Liver (tissue), 9 donors: ENCODE data around the gene FAM193A. TPM values are rescaled to one million over a fixed set of nuclear protein-coding genes. Genes with fewer than 3 reads are reported as not detected.
A peak's percentile ranks its signal among the peaks of the same experiment; 100 is the strongest.

Experiments used
- DNase-seq: peaks from one replicate; pipeline ENCODE4 v3.0.0-alpha.2; 2017; ENCODE audit warnings: low spot score
- H3K27ac ChIP-seq, 2 donors: one replicate each; pipeline ENCODE4 v1.7.0; 2013; ENCODE audit warnings: inconsistent platforms in 2 of 2, low read length in 2 of 2, control low read depth in 1 of 2, low read depth in 1 of 2, mild to moderate bottlenecking in 1 of 2
- H3K27me3 ChIP-seq, 4 donors: one replicate each; pipeline versions ENCODE4 v1.6.1 to v1.7.0; 2013; ENCODE audit warnings: low read length in 3 of 4, inconsistent platforms in 1 of 4, mild to moderate bottlenecking in 1 of 4, moderate library complexity in 1 of 4; ENCODE audit not compliant: control insufficient read depth in 4 of 4, insufficient read depth in 4 of 4
- H3K36me3 ChIP-seq, 4 donors: one replicate each; pipeline versions ENCODE4 v1.6.1 to v1.7.0; 2013; ENCODE audit warnings: low read length in 3 of 4, mild to moderate bottlenecking in 3 of 4, low read depth in 1 of 4, moderate library complexity in 1 of 4; ENCODE audit not compliant: control insufficient read depth in 4 of 4, insufficient read depth in 3 of 4
- H3K4me1 ChIP-seq, 4 donors: one replicate each; pipeline versions ENCODE4 v1.6.1 to v1.7.0; 2013; ENCODE audit warnings: low read length in 3 of 4, mild to moderate bottlenecking in 3 of 4, moderate library complexity in 1 of 4; ENCODE audit not compliant: control insufficient read depth in 4 of 4, insufficient read depth in 4 of 4
- H3K4me3 ChIP-seq, 3 donors: one replicate each; pipeline versions ENCODE4 v1.6.1 to v1.7.0; 2013; ENCODE audit warnings: low read length in 3 of 3, control low read depth in 1 of 3, low read depth in 1 of 3, mild to moderate bottlenecking in 1 of 3
- H3K9ac ChIP-seq, 2 donors: one replicate each; pipeline ENCODE4 v1.7.0; 2013; ENCODE audit warnings: low read length in 2 of 2, mild to moderate bottlenecking in 2 of 2, moderate library complexity in 2 of 2, control low read depth in 1 of 2, low read depth in 1 of 2
- H3K9me3 ChIP-seq, 4 donors: one replicate each; pipeline versions ENCODE4 v1.6.1 to v1.7.0; 2013; ENCODE audit warnings: low read length in 3 of 4; ENCODE audit not compliant: control insufficient read depth in 4 of 4
- ATF3 ChIP-seq: IDR thresholded peaks from 2 replicates; pipeline ENCODE4 v1.6.1; 2016; ENCODE audit warnings: antibody characterized with exemption
- CTCF ChIP-seq: fragments of 150-350 bp; IDR thresholded peaks from 2 replicates; pipeline ENCODE4 v1.5.1; 2017; ENCODE audit warnings: improper control_type of control experiment, low read depth, low read length; ENCODE audit not compliant: missing input control
- EGR1 ChIP-seq, 2 donors: IDR thresholded peaks; 2 replicates each; pipeline ENCODE4 v1.6.1; 2016 to 2018; ENCODE audit warnings: antibody characterized with exemption in 2 of 2, low read depth in 2 of 2
- FOXA1 ChIP-seq: IDR thresholded peaks from 2 replicates; pipeline ENCODE4 v1.6.1; 2016; ENCODE audit warnings: antibody characterized with exemption
- FOXA2 ChIP-seq: IDR thresholded peaks from 2 replicates; pipeline ENCODE4 v1.6.1; 2016; ENCODE audit warnings: antibody characterized with exemption
- GABPA ChIP-seq, 2 donors: IDR thresholded peaks in 1 of 2; conservative IDR thresholded peaks in 1 of 2; 2 replicates each; pipeline ENCODE4 v1.6.1; 2016; ENCODE audit warnings: antibody characterized with exemption in 2 of 2, mild to moderate bottlenecking in 1 of 2, moderate library complexity in 1 of 2
- HNF4A ChIP-seq, 2 donors: conservative IDR thresholded peaks; 2 replicates each; pipeline ENCODE4 v1.6.1; 2016; ENCODE audit warnings: antibody characterized with exemption in 2 of 2, mild to moderate bottlenecking in 2 of 2
- HNF4G ChIP-seq: IDR thresholded peaks from 2 replicates; pipeline ENCODE4 v1.6.1; 2016; ENCODE audit warnings: antibody characterized with exemption
- JUND ChIP-seq, 2 donors: IDR thresholded peaks; 2 replicates each; pipeline ENCODE4 v1.6.1; 2016; ENCODE audit warnings: antibody characterized with exemption in 2 of 2
- MAX ChIP-seq: IDR thresholded peaks from 2 replicates; pipeline ENCODE4 v1.6.1; 2016; ENCODE audit warnings: antibody characterized with exemption
- NR2F2 ChIP-seq: IDR thresholded peaks from 2 replicates; pipeline ENCODE4 v1.6.1; 2016; ENCODE audit warnings: antibody characterized with exemption
- RAD21 ChIP-seq, 2 donors: IDR thresholded peaks; 2 replicates each; pipeline ENCODE4 v1.6.1; 2016; ENCODE audit warnings: antibody characterized with exemption in 2 of 2, mild to moderate bottlenecking in 2 of 2
- SP1 ChIP-seq: IDR thresholded peaks from 2 replicates; pipeline ENCODE4 v1.6.1; 2018; ENCODE audit warnings: antibody characterized with exemption, mild to moderate bottlenecking
- ZBTB33 ChIP-seq: IDR thresholded peaks from 2 replicates; pipeline ENCODE4 v1.6.1; 2016; ENCODE audit warnings: antibody characterized with exemption
- WGBS: extraction: QIAGEN DNeasy Blood & Tissue Kit; methylation state at CpG from one replicate; pipeline ENCODE4 v1.1.7; 2013; 5-methylcytosine and 5-hydroxymethylcytosine counted together
- polyA plus RNA-seq, 2 donors: library from polyadenylated mRNA; stranded (reverse) in 1 of 2; unstranded in 1 of 2; fragments of 200-250 nt in 1 of 2; fragments of >200 nt in 1 of 2; fragmentation: Nextera tagmentation in 1 of 2; extraction: Ambion mirVana in 1 of 2; gene quantifications; one replicate each; pipeline versions ENCODE4 v1.2.1 to v1.2.3, GENCODE V29; 2013 to 2015
- total RNA-seq, 2 donors: library from RNA; depleted of rRNA; stranded (reverse); fragments of >200 nt; gene quantifications; one replicate each; pipeline ENCODE4 v1.2.3, GENCODE V29; 2014
- donor health status: healthy.
- donor health status: healthy.
- donor health status: healthy.
- donor health status: healthy.
- donor health status: healthy.

Gene FAM193A
- total and polyA plus RNA-seq, 4 donors, result 3.9 to 10.2 (median 7.0) TPM

DNA sequence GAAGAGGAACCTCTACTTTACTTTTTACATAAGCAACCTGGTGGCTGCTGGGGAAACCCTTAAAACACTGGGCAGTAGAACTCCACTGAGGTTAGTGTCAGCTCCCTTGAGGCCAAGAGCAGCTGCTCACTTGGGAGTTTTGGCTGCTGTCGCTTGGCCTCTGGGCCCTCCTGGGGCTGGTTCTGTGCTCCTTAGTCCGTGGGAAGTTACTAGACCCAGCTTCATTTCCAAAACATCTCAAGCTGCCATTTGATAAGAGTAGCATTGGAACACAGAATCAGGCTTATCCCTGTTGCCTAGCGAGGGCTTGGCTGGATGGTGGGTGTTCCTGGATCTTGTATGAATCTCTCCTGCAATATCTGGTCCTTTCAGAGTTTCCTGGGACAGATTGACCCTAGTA lies 41.5 kb upstream of the FAM193A start:
- no peak overlapping the region for H3K9ac ChIP-seq
- H3K36me3 ChIP-seq, result peaks cover 10 to 47% (median 34%) of the 10 kb centered on the region in 4 donors

GRCh38 chr4:2497324-2497723 lies 39.1 kb upstream of the FAM193A start:
- WGBS, result 97% methylated on average over 4 of the region's 4 CpGs
- Histone ChIP-seq H3K27me3 (no peaks in the 10 kb centered on the region), H3K4me3 (no peak overlapping the region)

More for the DNA sequence above, 41.5 kb upstream of the FAM193A start:
- Histone ChIP-seq H3K27ac (no peak overlapping the region), H3K27me3 (no peaks in the 10 kb centered on the region), H3K4me3 (no peak overlapping the region), H3K9me3 (no peaks in the 10 kb centered on the region), H3K4me1 (peaks cover 0 to 3% (median 1%) of the 10 kb centered on the region in 4 donors)
- 89% methylated on average over 3 of the region's 3 CpGs for WGBS
- no peak for DNase-seq
- no peak for TF ChIP-seq EGR1 (IDR thresholded peaks at IDR 0.05; ENCODE audit: low read depth in 2 of 2)
- no peak for TF ChIP-seq GABPA (IDR thresholded peaks at IDR 0.05 in 1 of 2, conservative IDR thresholded peaks at IDR 0.05 in 1 of 2)
- TF ChIP-seq ATF3, result no peak
- TF ChIP-seq SP1, result no peak
- peak; percentile 58 for TF ChIP-seq NR2F2
- TF ChIP-seq FOXA2, result no peak
- no peak for TF ChIP-seq MAX

More at GRCh38 chr4:2497324-2497723, 39.1 kb upstream of the FAM193A start:
- peaks cover 0 to 3% (median 1%) of the 10 kb centered on the region in 4 donors for H3K4me1 ChIP-seq
- TF ChIP-seq ATF3 (no peak), ZBTB33 (no peak), JUND (IDR thresholded peaks at IDR 0.05) (no peak), FOXA1 (no peak), MAX (no peak), SP1 (no peak), HNF4A (conservative IDR thresholded peaks at IDR 0.05) (no peak), FOXA2 (no peak), HNF4G (no peak), GABPA (IDR thresholded peaks at IDR 0.05 in 1 of 2, conservative IDR thresholded peaks at IDR 0.05 in 1 of 2) (no peak), RAD21 (IDR thresholded peaks at IDR 0.05) (no peak), CTCF (no peak)
- H3K9ac ChIP-seq, result no peak overlapping the region
- peaks cover 15 to 57% (median 43%) of the 10 kb centered on the region in 4 donors for H3K36me3 ChIP-seq
- no peak for DNase-seq
- H3K9me3 ChIP-seq, result no peaks in the 10 kb centered on the region
- no peak overlapping the region for H3K27ac ChIP-seq
